ENCODE results near the gene CORO1C. TPM values are rescaled to one million over a fixed set of nuclear protein-coding genes. Genes with fewer than 3 reads are reported as not detected.

Gene CORO1C
- total RNA-seq, 1 donor from 2014 or later, result 128 TPM

- Histone ChIP-seq H3K27ac (no peak overlapping the region), H3K36me3 (no peaks in the 10 kb centered on the region), H3F3A (ENCODE audit: low read depth) (peaks cover 22% of the 10 kb centered on the region), H4K20me1 (ENCODE audit: low read depth) (no peaks in the 10 kb centered on the region), H3K4me2 (peak overlapping the region; percentile 90), H3K4me3 (peak overlapping the region; percentile 60), H3K9me3 (ENCODE audit: low read depth) (no peaks in the 10 kb centered on the region), H2AFZ (replicated peaks) (peak overlapping the region; percentile 96), H3K79me2 (ENCODE audit: low read depth) (no peaks in the 10 kb centered on the region), H3K27me3 (no peaks in the 10 kb centered on the region), H3K4me1 (peaks cover 2% of the 10 kb centered on the region), H3K9ac (no peak overlapping the region)
- Mint-ChIP-seq H3K36me3 (no peaks in the 10 kb centered on the region), H3K9me3 (no peaks in the 10 kb centered on the region), H3K27ac (no peak overlapping the region), H3K27me3 (ENCODE audit: insufficient read depth, low read depth) (peaks cover 19% of the 10 kb centered on the region), H3K4me3 (no peak overlapping the region), H3K4me1 (peaks cover 39% of the 10 kb centered on the region)
- TF ChIP-seq EZH2phosphoT487 (IDR thresholded peaks at IDR 0.05) (no peak), CTCF (IDR thresholded peaks at IDR 0.05) (peak; percentile 15)
- DNase-seq (ENCODE audit: low spot score), result peak; percentile 69
Observed at GRCh38 chr12:108768591-108769500, 37.5 kb upstream of the CORO1C start.

GRCh38 chr12:108766294-108766693 lies 35.0 kb upstream of the CORO1C start:
- Mint-ChIP-seq H3K4me1 (peaks cover 24% of the 10 kb centered on the region), H3K27ac (peak overlapping the region; percentile 80), H3K9me3 (no peaks in the 10 kb centered on the region), H3K4me3 (no peak overlapping the region), H3K27me3 (ENCODE audit: insufficient read depth, low read depth) (peaks cover 21% of the 10 kb centered on the region), H3K36me3 (no peaks in the 10 kb centered on the region)
- no peak for DNase-seq (ENCODE audit: low spot score)
- Histone ChIP-seq H3K4me1 (no peaks in the 10 kb centered on the region), H3F3A (ENCODE audit: low read depth) (peaks cover 14% of the 10 kb centered on the region), H3K4me2 (no peak overlapping the region), H3K9ac (no peak overlapping the region), H3K79me2 (ENCODE audit: low read depth) (no peaks in the 10 kb centered on the region), H3K27ac (no peak overlapping the region), H3K36me3 (no peaks in the 10 kb centered on the region), H3K9me3 (ENCODE audit: low read depth) (no peaks in the 10 kb centered on the region), H2AFZ (replicated peaks) (no peak overlapping the region), H4K20me1 (ENCODE audit: low read depth) (no peaks in the 10 kb centered on the region), H3K27me3 (no peaks in the 10 kb centered on the region), H3K4me3 (no peak overlapping the region)
- no peak for TF ChIP-seq EZH2 (IDR thresholded peaks at IDR 0.05)
- no peak for TF ChIP-seq CTCF (IDR thresholded peaks at IDR 0.05)
- TF ChIP-seq EZH2phosphoT487 (IDR thresholded peaks at IDR 0.05), result no peak

- Mint-ChIP-seq H3K36me3 (no peaks in the 10 kb centered on the region), H3K27ac (peak overlapping the region; percentile 32), H3K27me3 (ENCODE audit: insufficient read depth, low read depth) (peaks cover 19% of the 10 kb centered on the region), H3K9me3 (no peaks in the 10 kb centered on the region), H3K4me1 (peaks cover 24% of the 10 kb centered on the region), H3K4me3 (no peak overlapping the region)
- H3F3A ChIP-seq (ENCODE audit: low read depth), result peaks cover 14% of the 10 kb centered on the region
- no peak overlapping the region for H3K4me2 ChIP-seq
- no peaks in the 10 kb centered on the region for H4K20me1 ChIP-seq (ENCODE audit: low read depth)
- TF ChIP-seq EZH2phosphoT487 (IDR thresholded peaks at IDR 0.05) (no peak), EZH2 (IDR thresholded peaks at IDR 0.05) (no peak), CTCF (IDR thresholded peaks at IDR 0.05) (no peak)
- no peaks in the 10 kb centered on the region for H3K36me3 ChIP-seq
- DNase-seq (ENCODE audit: low spot score), result no peak
- no peaks in the 10 kb centered on the region for H3K4me1 ChIP-seq
- H3K4me3 ChIP-seq, result no peak overlapping the region
- no peaks in the 10 kb centered on the region for H3K79me2 ChIP-seq (ENCODE audit: low read depth)
- no peak overlapping the region for H3K9ac ChIP-seq
- no peaks in the 10 kb centered on the region for H3K27me3 ChIP-seq
- peak overlapping the region; percentile 17 for H2AFZ ChIP-seq (replicated peaks)
- no peak overlapping the region for H3K27ac ChIP-seq
- H3K9me3 ChIP-seq (ENCODE audit: low read depth), result no peaks in the 10 kb centered on the region
Observed at GRCh38 chr12:108765289-108765764, 34.0 kb upstream of the CORO1C start.
